Activated CD8-positive, alpha-beta memory T cell treated with anti-CD3 and anti-CD28 coated beads for 4 hours (primary cell): ENCODE results near the gene SLC35A2.
"Not testable (repeated sequence)": the region's sequence is repeated elsewhere in the genome, so short reads cannot be mapped to it uniquely, and the experiment has no call there.

ENCODE experiments used
- DNase-seq, 2 donors: peaks; one replicate each; pipeline ENCODE4 v3.0.0-alpha.2; 2020; ENCODE audit warnings: low read depth in 2 of 2

SLC35A2 gene

DNA sequence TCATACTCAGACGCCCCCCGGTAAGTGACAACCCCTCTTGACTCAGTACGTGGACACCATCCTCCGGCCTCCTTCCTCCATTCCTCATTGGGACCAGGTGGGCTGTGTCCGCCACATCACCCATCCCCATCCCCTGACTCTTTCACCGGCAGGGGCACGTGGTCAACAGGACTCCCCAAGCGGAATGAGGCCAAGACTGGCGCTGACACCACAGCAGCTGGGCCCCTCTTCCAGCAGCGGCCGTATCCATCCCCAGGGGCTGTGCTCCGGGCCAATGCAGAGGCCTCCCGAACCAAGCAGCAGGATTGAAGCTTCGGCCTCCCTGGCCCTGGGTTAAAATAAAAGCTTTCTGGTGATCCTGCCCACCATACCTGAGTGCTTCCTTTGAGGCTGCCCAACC lies 8.7 kb downstream of the SLC35A2 start:
- DNase-seq = no peak

DNA sequence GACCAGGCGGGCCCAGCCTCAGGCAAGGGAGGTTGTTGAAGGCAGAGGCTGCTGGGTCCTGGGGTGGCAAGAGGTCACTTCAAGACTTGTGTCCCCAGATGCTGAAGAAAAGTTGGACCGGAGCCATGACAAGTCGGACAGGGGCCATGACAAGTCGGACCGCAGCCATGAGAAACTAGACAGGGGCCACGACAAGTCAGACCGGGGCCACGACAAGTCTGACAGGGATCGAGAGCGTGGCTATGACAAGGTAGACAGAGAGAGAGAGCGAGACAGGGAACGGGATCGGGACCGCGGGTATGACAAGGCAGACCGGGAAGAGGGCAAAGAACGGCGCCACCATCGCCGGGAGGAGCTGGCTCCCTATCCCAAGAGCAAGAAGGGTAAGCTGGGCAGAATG lies 9.3 kb downstream of the SLC35A2 start:
- no peak for DNase-seq

DNA sequence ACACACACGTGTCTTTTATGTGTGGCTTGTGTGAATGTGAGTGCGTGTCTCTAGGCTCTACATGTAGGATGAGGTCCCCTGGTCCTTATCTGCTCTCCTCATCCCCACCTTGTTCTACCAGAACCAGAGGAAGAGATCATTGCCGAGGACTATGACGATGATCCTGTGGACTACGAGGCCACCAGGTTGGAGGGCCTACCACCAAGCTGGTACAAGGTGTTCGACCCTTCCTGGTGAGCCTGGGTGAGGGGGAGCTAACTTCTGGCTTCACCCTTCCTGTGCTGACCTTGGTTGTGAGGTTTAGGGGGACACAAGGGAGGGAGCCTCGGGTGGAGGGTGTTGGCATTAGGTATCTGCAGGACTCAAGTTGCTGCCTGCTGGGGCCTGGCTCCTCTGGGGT lies 10.4 kb downstream of the SLC35A2 start:
- DNase-seq = no peak

DNA sequence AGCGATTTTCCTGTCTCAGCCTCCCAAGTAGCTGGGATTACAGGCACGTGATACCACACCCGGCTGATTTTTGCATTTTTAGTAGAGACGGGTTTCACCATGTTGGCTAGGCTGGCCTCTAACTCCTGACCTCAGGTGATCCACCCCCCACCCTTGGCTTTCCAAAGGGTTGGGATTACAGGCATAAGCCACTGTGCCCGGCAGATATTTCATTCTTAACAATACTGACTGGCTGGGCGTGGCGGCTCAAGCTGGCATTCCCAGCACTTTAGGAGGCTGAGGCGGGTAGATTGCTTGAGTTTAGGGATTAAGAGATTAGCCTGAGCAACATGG lies 12.4 kb downstream of the SLC35A2 start:
- no peak for DNase-seq

DNA sequence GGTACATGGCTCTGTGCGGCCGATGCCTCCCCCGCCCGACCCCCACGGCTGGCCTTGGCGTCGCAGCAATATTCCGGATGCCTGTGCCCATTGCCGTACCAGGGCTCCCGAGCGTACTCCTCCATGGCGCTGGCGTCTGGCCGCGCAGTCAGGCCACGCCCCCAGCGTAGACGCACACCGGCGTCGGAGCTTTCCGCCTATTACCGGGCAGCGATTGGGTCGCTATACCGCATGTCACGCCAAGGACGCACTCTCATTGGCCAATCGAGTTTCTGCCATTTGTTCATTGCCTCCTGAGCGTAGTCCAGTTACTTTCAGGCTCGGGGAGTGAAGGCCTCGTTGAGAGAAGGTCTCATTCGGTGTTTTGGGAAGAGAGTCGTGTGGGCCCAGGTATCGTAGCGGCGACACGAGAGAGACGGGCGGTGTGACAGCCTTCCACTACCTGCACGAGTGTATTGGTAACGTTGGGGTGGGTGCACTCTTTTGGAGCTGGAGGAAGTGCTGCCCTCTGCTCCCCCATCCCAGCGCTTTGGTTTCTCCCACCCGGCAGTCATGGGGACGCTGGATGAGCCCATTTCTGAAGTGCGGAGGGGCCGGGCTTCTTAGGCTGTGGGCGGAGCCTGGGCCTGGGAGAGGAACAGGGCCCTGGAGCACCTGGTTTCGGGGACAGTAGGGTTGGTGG lies 13.7 kb downstream of the SLC35A2 start, which contains the start of the genes PQBP1 and TIMM17B:
TSS of gene PQBP1 (plus strand) at position 306 of the 682 bp plus-strand sequence. CDS start 580 bp downstream, outside the sequence.
TSS of gene TIMM17B (minus strand) at position 144 of the 682 bp plus-strand sequence. CDS start at position 125, 19 bp downstream.
- DNase-seq = peak; percentile 68 to 76

DNA sequence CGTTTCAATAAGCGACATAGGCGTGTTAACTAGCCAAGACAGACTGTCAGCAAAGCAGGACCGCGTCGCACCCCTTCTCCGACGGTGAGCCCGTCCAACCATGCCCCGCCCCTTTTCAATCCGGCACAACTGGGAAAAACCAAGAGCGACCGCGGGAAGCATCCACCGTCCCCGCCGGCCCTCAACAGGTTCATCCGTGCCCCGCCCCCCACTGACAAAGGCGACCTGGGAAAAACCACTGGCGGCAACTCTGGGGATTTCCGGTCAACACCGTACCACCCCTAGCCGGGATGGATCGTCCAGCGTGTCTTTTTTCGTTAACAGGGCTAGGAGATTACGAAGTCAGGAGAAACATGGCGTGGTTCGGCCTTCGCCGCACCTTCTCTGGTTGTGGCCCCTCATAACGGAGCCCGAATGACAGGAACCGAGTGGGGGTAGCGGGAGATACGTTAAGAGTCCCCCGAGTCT lies 14.3 kb downstream of the SLC35A2 start:
- DNase-seq = no peak

DNA sequence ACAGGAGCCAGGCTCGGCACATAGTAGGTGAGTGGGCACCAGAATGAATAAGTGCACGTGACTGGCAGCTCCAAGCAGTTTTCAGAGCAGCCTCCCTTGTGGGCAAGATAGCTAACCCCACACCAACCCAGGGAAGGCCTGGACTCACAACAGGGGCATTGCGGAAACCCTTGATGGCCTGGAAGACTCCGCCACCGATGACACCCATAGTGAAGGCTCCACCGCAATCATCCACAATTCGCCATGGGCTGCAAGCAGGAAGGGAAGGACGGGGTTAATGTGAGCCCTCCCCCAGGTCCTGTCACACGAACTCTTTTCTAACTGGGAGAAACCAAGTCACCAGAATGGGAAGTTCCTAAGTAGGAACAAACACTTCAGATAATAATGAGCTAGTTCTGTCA lies 14.8 kb downstream of the SLC35A2 start:
- DNase-seq = no peak

DNA sequence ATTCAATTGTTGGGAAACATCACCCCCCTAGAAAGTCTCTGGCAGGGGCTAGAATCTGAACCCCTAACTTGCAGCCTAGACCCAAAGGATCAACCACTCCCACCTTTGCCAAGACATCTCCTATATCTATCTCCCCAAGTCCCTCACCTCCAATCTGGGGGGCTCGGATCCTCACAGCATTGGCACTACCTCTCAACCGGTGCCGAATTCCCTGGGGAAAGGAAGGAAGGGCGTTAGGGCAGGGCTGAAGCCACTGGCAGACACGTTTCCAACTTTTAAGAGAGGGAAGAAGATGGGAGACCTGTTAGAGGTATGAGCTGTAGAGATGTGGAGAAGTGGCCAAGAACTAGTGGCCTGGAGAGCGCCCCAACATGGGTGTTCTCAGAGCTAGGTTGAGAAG lies 16.6 kb downstream of the SLC35A2 start:
- DNase-seq = no peak

DNA sequence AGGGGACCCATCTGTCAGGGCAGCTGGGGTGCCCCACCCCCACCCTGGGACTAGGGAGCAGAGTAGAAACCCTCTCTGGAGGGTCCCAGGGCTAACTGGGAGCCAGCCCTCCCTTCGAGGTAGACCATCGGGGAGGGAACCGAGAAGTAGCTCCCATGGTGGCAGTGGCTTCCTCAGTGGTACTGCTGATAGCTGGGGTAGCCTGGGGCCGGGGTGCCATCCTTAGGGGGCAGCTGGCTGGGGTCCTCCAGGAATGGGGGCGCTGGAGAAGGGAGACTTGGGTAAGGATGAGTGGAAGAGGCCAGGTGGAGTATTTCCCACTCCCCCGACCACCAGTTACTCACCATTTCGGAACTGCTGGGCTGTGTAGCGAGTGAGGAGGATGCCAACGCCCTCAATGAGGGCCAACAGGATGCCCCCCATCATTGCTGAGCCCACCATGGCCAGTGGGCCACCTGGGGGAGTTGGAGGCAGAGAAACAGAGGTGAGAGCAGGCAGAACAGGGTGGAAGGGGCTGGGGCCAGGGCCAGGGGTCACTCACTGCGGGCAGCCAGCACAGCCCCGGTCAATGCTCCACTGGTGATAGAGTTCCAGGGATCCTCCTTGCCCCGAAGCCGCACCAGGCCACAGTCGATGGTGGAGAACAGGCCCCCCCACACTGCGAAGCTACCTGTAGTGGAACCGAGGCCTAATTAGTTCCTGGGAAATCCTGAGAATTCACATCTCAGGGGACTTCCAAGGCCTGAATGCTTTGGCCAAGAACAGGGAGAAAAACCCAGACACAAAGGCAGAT lies 17.7 kb downstream of the SLC35A2 start:
- DNase-seq = no peak

DNA sequence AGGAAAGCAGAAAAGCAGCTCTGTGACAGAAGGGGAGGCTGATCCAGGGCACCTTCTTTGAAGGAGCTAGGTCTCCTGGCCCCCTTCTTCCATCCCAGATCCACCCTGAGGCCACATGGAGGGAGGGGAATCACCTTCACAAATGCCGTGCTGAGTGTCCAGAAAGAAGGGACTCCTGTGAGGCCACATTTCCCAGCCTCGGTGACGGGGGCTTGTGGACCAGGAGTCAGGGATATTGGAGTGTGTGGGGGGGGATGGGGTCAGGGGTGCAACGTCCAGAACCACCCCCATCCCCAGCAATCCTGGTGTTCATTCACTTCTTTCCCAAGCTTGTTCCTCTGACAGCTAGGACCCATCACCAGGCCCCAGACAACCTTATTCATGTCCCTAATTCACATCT lies 18.6 kb downstream of the SLC35A2 start:
- DNase-seq = no peak

DNA sequence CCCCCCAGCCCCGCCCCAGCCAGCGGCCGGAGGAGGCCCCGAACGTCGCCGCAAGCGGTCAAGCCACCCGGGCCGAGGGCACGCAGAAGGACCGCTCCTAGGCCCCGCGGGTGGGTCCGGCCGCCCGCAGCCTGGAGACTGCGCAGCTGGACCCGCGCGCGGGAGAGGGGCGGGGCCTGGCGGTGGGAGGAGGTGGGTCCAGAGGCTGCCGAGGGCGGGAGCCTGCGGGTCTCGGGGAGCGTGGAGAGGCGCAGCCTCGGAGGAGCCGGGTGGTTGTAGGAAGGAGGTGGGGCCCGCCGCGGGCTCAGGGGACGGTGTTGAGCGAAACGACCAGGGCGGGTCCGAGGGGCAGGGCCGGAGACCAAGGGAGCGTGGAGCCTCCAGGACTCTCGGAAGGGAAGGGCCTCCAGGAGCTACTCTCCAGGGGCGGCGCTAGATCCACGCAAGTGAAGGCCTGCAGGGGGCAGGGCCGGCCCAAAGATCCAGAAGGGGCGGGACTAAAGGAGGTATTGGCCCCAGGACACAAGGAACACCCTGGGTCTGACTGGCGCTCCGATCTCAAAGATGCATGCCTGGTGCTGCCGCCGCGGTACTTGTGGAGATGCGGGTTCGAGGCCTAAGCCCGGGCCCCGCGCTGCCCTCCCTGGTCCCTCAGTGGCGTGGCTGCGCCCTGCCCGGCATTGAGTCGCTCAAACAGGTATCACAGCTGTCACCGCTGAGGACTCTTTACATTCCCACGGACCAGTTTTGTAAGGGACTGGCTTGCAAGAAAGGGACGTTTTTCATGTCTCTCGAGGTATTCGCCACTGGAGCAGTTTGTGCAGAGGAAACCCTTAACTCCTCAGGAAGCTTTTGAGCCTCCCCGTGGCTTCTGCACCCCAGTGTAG lies 19.8 kb downstream of the SLC35A2 start:
- peak; percentile 43 to 49 for DNase-seq

DNA sequence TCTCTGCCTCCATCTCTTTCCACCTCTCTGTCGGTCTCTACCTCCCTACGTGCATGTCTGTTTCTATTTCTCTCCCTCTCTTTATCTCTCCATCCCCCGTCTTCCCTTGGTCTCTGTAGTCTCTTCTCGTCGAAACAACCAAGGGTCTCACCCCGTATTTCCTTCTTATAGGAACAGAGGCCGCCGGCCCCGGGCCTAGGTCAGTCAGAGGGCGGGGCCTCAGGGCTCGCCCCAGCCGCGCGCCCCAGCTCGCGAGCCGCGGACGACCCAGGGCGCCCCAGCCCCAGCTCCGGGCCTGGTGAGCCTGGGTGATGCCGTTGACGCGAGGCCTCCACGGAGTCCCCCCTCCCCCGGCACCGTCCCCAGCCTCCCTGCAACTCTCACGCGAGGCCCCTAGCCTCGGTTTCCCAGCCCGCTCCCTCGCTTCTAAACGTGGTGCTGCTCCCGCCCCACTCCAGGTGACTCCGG lies 20.5 kb downstream of the SLC35A2 start:
- DNase-seq = no peak

DNA sequence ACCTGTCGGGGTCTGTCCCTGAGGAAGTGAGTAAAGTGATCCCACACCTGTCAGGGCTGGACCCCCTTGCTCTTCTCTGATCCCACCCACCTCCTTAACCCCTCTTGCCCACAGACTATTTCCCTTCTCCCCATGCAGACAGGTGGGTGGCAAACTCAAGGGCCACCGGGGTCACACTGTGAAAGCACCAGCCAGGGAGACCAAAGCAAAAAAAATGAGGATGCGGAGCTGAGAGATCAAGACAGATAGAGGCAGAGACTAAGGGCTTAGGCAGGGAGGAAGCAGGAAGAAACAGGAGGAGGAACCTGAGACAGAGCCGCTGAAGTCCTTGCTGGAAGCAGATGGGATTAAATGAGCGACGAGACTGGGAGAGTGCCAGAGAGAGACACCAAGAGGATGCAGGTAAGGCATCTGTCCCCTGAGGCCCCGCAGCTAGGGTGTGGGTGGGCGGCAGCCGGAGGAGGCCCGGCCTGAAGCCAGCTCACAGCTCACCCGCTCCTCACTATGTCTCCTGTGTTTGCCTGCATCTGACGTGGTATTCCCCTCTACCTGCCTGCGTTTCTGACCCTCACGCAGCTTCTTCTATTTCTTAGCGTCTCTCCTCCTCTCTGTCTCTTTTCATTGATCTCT lies 21.0 kb downstream of the SLC35A2 start:
- no peak for DNase-seq

DNA sequence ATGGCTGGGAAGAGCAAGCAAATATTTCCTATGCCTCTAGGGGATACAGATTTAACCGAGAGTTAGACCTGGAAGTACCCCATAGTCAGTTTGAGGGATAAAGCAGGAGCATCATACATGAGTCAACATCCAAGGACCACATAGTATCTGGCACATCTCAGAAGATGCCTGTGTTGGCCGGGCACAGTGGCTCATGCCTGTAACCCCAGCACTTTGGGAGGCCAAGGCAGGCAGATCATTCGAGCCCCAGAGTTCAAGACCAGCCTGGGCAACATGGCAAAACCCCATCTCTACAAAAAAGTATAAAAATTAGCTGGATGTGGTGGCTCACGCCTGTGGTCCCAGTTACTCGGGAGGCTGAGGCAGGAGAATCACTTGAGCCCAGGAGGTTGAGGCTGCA lies 24.9 kb downstream of the SLC35A2 start:
- not testable (repeated sequence) for DNase-seq

DNA sequence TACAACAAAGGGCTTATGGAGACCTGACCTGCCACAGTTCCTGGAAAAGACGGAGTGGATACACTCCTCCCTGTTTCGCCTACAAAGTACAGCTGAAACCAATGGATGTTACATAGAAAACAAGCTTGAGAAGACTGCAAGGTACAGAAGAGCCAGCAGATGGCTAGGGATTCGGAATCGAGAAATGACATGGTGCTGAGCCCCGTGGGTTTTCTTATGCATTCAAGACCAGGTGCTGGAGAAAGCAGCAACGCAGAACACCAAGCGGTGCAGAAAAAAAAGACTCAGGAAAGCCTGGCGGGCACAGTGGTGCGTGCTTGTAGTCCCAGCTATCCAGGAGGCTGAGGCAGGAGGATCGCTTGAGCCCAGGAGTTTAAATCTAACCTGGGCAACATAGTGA lies 27.7 kb downstream of the SLC35A2 start:
- DNase-seq = no peak

DNA sequence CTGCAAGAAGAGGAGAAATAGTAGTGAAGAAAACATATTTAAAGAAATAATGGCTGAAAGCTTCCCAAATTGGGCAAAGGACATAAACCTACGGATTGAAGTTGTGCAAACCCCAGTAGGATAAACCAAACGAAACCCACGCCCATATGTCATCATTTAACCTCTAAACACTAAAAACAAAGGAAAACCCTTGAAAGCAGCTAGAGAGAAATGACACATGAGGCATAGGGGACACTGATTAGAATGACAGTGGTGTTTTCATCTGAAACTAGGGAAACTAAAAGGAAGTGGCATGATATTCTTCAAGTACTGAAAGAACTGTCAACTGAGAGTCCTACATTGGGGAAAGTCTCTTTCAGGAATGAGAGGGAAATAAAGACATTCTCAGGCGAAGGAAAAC lies 34.5 kb downstream of the SLC35A2 start:
- DNase-seq = not testable (repeated sequence)

DNA sequence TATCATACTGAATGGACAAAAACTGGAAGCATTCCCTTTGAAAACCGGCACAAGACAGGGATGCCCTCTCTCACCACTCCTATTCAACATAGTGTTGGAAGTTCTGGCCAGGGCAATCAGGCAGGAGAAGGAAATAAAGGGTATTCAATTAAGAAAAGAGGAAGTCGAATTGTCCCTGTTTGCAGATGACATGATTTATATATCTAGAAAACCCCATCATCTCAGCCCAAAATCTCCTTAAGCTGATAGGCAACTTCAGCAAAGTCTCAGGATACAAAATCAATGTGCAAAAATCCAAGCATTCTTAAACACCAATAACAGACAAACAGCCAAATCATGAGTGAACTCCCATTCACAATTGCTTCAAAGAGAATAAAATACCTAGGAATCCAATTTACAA lies 39.4 kb downstream of the SLC35A2 start:
- DNase-seq = not testable (repeated sequence)

DNA sequence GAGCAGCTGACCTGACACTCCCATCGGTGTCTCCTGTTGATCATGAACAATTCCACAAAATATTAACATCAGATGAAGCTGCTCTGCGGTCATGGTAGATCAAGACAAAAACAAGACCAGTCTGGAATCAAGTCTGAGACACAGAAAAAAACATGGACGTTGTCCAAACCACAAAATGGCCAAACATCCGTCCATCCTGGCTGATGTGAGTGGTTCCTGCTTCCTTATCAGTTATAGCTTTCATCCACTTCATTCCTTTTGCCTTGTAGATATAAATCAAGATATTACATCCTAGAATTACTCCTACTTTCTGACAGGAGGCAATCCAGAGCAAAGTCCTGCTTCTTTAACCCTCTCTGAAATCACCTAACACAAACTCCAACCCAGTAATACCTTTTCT lies 47.2 kb downstream of the SLC35A2 start:
- DNase-seq = no peak

DNA sequence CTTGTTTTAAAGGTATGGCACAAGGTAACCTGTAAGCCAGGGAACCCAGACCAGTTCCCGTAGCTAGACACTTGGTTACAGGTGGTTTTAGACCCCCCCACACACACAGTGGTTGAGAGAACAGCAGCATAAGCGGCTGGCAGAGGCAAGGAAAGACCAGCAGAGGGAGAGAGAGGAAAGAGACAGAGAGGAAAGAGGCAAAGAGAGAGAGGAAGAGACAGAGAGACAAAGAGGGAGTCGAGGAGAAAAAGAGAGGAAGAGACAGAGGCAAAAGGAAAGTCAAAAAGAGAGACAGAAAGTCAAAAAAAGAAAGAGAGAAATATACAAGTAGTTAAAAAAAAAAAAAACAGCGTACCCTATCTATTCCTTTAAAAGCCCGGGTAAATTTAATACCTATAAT lies 56.5 kb downstream of the SLC35A2 start:
- DNase-seq = no peak

DNA sequence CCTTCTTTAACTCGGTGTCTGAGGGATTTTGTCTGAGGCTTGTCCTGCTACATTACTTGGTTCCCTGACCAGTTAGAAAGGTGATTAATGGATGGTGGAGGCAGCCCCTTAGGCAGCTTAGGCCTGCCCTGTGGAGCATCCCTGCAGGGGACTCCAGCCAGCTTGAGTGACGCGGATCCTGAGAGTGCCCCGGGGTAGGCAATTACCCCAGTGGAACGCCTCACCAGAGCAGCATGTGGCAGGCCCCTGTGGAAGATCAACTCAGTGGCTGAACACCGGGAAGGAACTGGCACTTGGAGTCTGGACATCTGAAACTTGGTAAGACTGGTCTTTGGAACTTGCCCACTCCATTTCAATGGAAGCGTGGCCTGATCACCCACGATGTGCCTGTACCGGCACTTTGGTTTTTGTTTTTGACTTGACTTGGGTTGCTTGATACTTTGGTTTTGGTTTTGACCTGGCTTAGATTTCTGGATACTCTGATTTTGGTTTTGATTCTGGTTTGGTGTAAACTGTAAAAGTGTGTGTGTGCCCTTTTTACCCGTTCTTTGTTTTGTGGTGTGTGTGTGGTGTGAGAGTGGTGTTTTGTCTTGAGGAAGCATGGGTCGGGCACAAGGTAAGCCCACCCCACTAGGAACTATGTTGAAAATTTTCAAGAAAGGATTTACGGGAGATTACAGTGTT lies 57.2 kb downstream of the SLC35A2 start:
- not testable (repeated sequence) for DNase-seq

DNA sequence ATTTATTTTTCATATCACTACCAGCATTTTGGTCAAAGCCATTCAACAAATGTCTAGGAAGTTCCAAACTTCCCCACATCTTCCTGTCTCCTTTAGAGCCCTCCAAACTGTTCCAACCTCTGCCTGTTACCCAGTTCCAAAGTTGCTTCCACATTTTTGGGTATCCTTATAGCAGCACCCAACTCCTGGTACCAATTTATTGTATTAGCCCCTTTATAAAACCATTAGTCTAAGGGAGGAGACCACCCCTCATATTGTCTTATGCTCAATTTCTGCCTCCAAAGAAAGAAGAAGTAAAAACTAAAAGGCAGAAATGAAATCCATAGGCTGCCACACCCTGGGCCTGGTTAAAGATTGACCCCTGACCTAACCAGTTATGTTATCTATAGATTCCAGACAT lies 58.0 kb downstream of the SLC35A2 start:
- not testable (repeated sequence) for DNase-seq
